CD4-positive, alpha-beta memory T cell (primary cell): ENCODE results near the gene SLC2A4RG. TPM values are rescaled to one million over a fixed set of nuclear protein-coding genes. Genes with fewer than 3 reads are reported as not detected.

ENCODE experiments used
- CTCF ChIA-PET: fragments of 350-600 bp; sonication (Branson Sonifier 250); formaldehyde crosslinking; loops from one replicate; lab custom pipeline; 2021; ENCODE audit warnings: inconsistent platforms; ENCODE audit not compliant: partially characterized antibody; lab: Charles Lee
- POLR2A ChIA-PET: fragments of 350-600 bp; sonication (Branson Sonifier 250); formaldehyde crosslinking; loops from one replicate; lab custom pipeline; 2021; ENCODE audit not compliant: partially characterized antibody; lab: Charles Lee
- DNase-seq, 5 donors: peaks; one replicate each; pipeline versions ENCODE4 v3.0.0 to v3.0.0-alpha.2; 2020 to 2022; ENCODE audit warnings: mixed read lengths in 1 of 5
- H3K27ac ChIP-seq: one replicate; pipeline ENCODE4 v1.7.0; 2013; ENCODE audit warnings: low read depth, low read length
- H3K27me3 ChIP-seq: 2 replicates; pipeline ENCODE4 v1.7.0; 2013; ENCODE audit warnings: mild to moderate bottlenecking, low read length, moderate library complexity; ENCODE audit not compliant: insufficient read depth
- H3K36me3 ChIP-seq: 2 replicates; pipeline ENCODE4 v1.7.0; 2013; ENCODE audit warnings: mild to moderate bottlenecking, low read length, moderate library complexity; ENCODE audit not compliant: insufficient read depth
- H3K4me1 ChIP-seq: 2 replicates; pipeline ENCODE4 v1.7.0; 2013; ENCODE audit warnings: mild to moderate bottlenecking, low read length, moderate library complexity; ENCODE audit not compliant: insufficient read depth
- H3K4me3 ChIP-seq, 2 donors: one replicate each; pipeline ENCODE4 v1.7.0; 2013; ENCODE audit warnings: low read length in 2 of 2, mild to moderate bottlenecking in 1 of 2
- H3K9me3 ChIP-seq, 2 donors: one replicate each; pipeline ENCODE4 v1.7.0; 2013; ENCODE audit warnings: low read length in 2 of 2, control low read depth in 1 of 2; ENCODE audit not compliant: control insufficient read depth in 1 of 2
- H3K27ac Mint-ChIP-seq, 7 donors: one replicate each; pipeline ENCODE4 v1.8.0; 2020 to 2021; ENCODE audit warnings: mixed read lengths in 7 of 7, mild to moderate bottlenecking in 6 of 7, inconsistent platforms in 3 of 7, moderate library complexity in 3 of 7
- H3K27me3 Mint-ChIP-seq, 2 donors: one replicate each; pipeline ENCODE4 v1.8.0; 2020 to 2021; ENCODE audit warnings: mixed read lengths in 2 of 2
- H3K36me3 Mint-ChIP-seq, 2 donors: one replicate each; pipeline ENCODE4 v1.8.0; 2020 to 2021; ENCODE audit warnings: mixed read lengths in 2 of 2, inconsistent platforms in 1 of 2, mild to moderate bottlenecking in 1 of 2
- H3K4me1 Mint-ChIP-seq, 4 donors: one replicate each; pipeline ENCODE4 v1.8.0; 2020 to 2021; ENCODE audit warnings: mixed read lengths in 4 of 4, mild to moderate bottlenecking in 1 of 4
- H3K4me3 Mint-ChIP-seq, 8 donors: one replicate each; pipeline ENCODE4 v1.8.0; 2020 to 2021; ENCODE audit warnings: mixed read lengths in 8 of 8, mild to moderate bottlenecking in 7 of 8, moderate library complexity in 6 of 8, inconsistent platforms in 3 of 8
- H3K9me3 Mint-ChIP-seq, 8 donors: one replicate each; pipeline ENCODE4 v1.8.0; 2020 to 2021; ENCODE audit warnings: mixed read lengths in 8 of 8, mild to moderate bottlenecking in 5 of 8, inconsistent platforms in 3 of 8, moderate library complexity in 1 of 8
- intact Hi-C: fragments of 100-400 bp; cut with micrococcal nuclease; formaldehyde crosslinking; loops from one replicate; pipeline ENCODE4 v1.15.1; 2023
- polyA plus RNA-seq, 2 donors: library from polyadenylated mRNA; unstranded; fragments of 300-500 nt; fragmentation: Illumina TruSeq; gene quantifications; one replicate each; pipeline ENCODE4 v1.2.3, GENCODE V29; 2021
- total RNA-seq, 2 experiments: library from RNA; stranded (reverse); gene quantifications; one replicate each; pipeline ENCODE4 v1.2.3, GENCODE V29; 2021

The SLC2A4RG gene
- total and polyA plus RNA-seq, 4 experiments from 2014 or later: 2.2 to 124 (median 64.5) TPM

- intact Hi-C loops: no loop called here
- Histone ChIP-seq H3K27me3 (no peaks in the 10 kb centered on the region), H3K9me3 (no peaks in the 10 kb centered on the region), H3K4me1 (no peaks in the 10 kb centered on the region), H3K27ac (no peak overlapping the region), H3K36me3 (no peaks in the 10 kb centered on the region), H3K4me3 (no peak overlapping the region)
- POLR2A ChIA-PET: no interaction called here
- H3K9me3 Mint-ChIP-seq: no peaks in the 10 kb centered on the region
- H3K36me3 Mint-ChIP-seq: no peaks in the 10 kb centered on the region
- peaks cover 7% of the 10 kb centered on the region in 2 donors for H3K27me3 Mint-ChIP-seq
- H3K4me3 Mint-ChIP-seq: no peak overlapping the region
- peaks cover 0 to 1% (median under 1%) of the 10 kb centered on the region in 4 donors for H3K4me1 Mint-ChIP-seq
- H3K27ac Mint-ChIP-seq: no peak overlapping the region
- CTCF ChIA-PET: interaction anchor here (1.0 to 1.3 kb wide), 2 partner anchors 11 to 295 kb away, joined by 3 read pairs; no protein-coding TSS in a partner anchor
- DNase-seq: no peak
Observed at GRCh38 chr20:63791497-63792156, 52.1 kb downstream of the SLC2A4RG start.

- Mint-ChIP-seq H3K4me1 (peaks cover 0 to 1% (median 0%) of the 10 kb centered on the region in 4 donors), H3K9me3 (no peaks in the 10 kb centered on the region), H3K27ac (no peak overlapping the region), H3K36me3 (no peaks in the 10 kb centered on the region), H3K4me3 (no peak overlapping the region), H3K27me3 (peaks cover 7% of the 10 kb centered on the region in 2 donors)
- Histone ChIP-seq H3K4me1 (no peaks in the 10 kb centered on the region), H3K27me3 (no peaks in the 10 kb centered on the region), H3K27ac (no peak overlapping the region), H3K9me3 (no peaks in the 10 kb centered on the region), H3K36me3 (no peaks in the 10 kb centered on the region), H3K4me3 (no peak overlapping the region)
- POLR2A ChIA-PET: no interaction called here
- CTCF ChIA-PET: interaction anchor here (3.4 kb wide), 1 partner anchor 7 kb away, joined by 21 read pairs; no protein-coding TSS in a partner anchor
- DNase-seq: no peak
- intact Hi-C loops: no loop called here
Observed at GRCh38 chr20:63792866-63793265, 53.3 kb downstream of the SLC2A4RG start.

Other genes starting within 250 kb of the SLC2A4RG start
- under 1 TPM; 0.36 to 0.81 TPM for gene EEF1A2, start 240.7 kb upstream of the SLC2A4RG start, total RNA-seq
- not detected for gene EEF1A2, start 240.7 kb upstream of the SLC2A4RG start, polyA plus RNA-seq
- gene PPDPF, start 219.0 kb upstream of the SLC2A4RG start, total RNA-seq: 100 to 1,000 TPM; 208 to 229 TPM
- gene PPDPF, start 219.0 kb upstream of the SLC2A4RG start, polyA plus RNA-seq: 100 to 1,000 TPM in 1 of 2 donors, 10 to 100 TPM in 1; 29.4 to 152 TPM
- not detected for gene PTK6, start 202.4 kb upstream of the SLC2A4RG start, total RNA-seq
- gene PTK6, start 202.4 kb upstream of the SLC2A4RG start, polyA plus RNA-seq: under 1 TPM; 0.31 to 0.59 TPM
- gene SRMS, start 192.0 kb upstream of the SLC2A4RG start, total RNA-seq: not detected
- gene SRMS, start 192.0 kb upstream of the SLC2A4RG start, polyA plus RNA-seq: not detected
- gene FNDC11, start 185.6 kb upstream of the SLC2A4RG start, total RNA-seq: 1 to 10 TPM in 1 of 2 experiments, under 1 TPM in 1; 0.38 to 1.2 TPM
- 1 to 10 TPM in 1 of 2 donors, under 1 TPM in 1; 0.41 to 1.5 TPM for gene FNDC11, start 185.6 kb upstream of the SLC2A4RG start, polyA plus RNA-seq
- gene HELZ2, start 165.5 kb upstream of the SLC2A4RG start, total RNA-seq: 10 to 100 TPM; 39.6 to 45.4 TPM
- 1 to 10 TPM; 2.0 to 6.4 TPM for gene HELZ2, start 165.5 kb upstream of the SLC2A4RG start, polyA plus RNA-seq
- gene GMEB2, start 112.7 kb upstream of the SLC2A4RG start, total RNA-seq: 10 to 100 TPM; 24.4 to 26.4 TPM
- gene GMEB2, start 112.7 kb upstream of the SLC2A4RG start, polyA plus RNA-seq: 10 to 100 TPM in 1 of 2 donors, 1 to 10 TPM in 1; 4.5 to 16.6 TPM
- 100 to 1,000 TPM; 110 to 120 TPM for gene STMN3, start 86.4 kb upstream of the SLC2A4RG start, total RNA-seq
- gene STMN3, start 86.4 kb upstream of the SLC2A4RG start, polyA plus RNA-seq: 10 to 100 TPM; 18.9 to 30.5 TPM
- gene RTEL1, start 81.5 kb upstream of the SLC2A4RG start, total RNA-seq: 10 to 100 TPM; 30.9 to 36.0 TPM
- gene RTEL1, start 81.5 kb upstream of the SLC2A4RG start, polyA plus RNA-seq: 1 to 10 TPM; 1.3 to 5.4 TPM
- gene TNFRSF6B, start 43.1 kb upstream of the SLC2A4RG start, total RNA-seq: not detected
- gene TNFRSF6B, start 43.1 kb upstream of the SLC2A4RG start, polyA plus RNA-seq: not detected
- 10 to 100 TPM; 85.6 to 92.0 TPM for gene ARFRP1, start 31.8 kb upstream of the SLC2A4RG start, total RNA-seq
- gene ARFRP1, start 31.8 kb upstream of the SLC2A4RG start, polyA plus RNA-seq: 10 to 100 TPM; 65.5 to 66.3 TPM
- gene ZGPAT, start 31.7 kb upstream of the SLC2A4RG start, total RNA-seq: 10 to 100 TPM; 51.8 to 55.3 TPM
- gene ZGPAT, start 31.7 kb upstream of the SLC2A4RG start, polyA plus RNA-seq: 10 to 100 TPM; 34.6 to 69.5 TPM
- 100 to 1,000 TPM; 162 to 169 TPM for gene LIME1, start 3.1 kb upstream of the SLC2A4RG start, total RNA-seq
- gene LIME1, start 3.1 kb upstream of the SLC2A4RG start, polyA plus RNA-seq: 100 to 1,000 TPM; 297 to 324 TPM
- under 1 TPM; 0.28 to 0.87 TPM for gene ZBTB46, start 91.5 kb downstream of the SLC2A4RG start, total RNA-seq
- gene ZBTB46, start 91.5 kb downstream of the SLC2A4RG start, polyA plus RNA-seq: under 1 TPM in 1 of 2 donors, not detected in 1; 0.09 TPM
- not detected for gene ABHD16B, start 121.7 kb downstream of the SLC2A4RG start, total RNA-seq
- not detected for gene ABHD16B, start 121.7 kb downstream of the SLC2A4RG start, polyA plus RNA-seq
- 10 to 100 TPM; 44.4 to 44.9 TPM for gene TPD52L2, start 125.5 kb downstream of the SLC2A4RG start, total RNA-seq
- 10 to 100 TPM; 66.4 to 76.1 TPM for gene TPD52L2, start 125.5 kb downstream of the SLC2A4RG start, polyA plus RNA-seq
- 10 to 100 TPM; 53.3 to 54.4 TPM for gene DNAJC5, start 155.3 kb downstream of the SLC2A4RG start, total RNA-seq
- gene DNAJC5, start 155.3 kb downstream of the SLC2A4RG start, polyA plus RNA-seq: 1 to 10 TPM; 4.9 to 9.2 TPM
- 10 to 100 TPM; 53.7 to 55.1 TPM for gene UCKL1, start 216.6 kb downstream of the SLC2A4RG start, total RNA-seq
- gene UCKL1, start 216.6 kb downstream of the SLC2A4RG start, polyA plus RNA-seq: 10 to 100 TPM; 26.2 to 31.8 TPM
- gene ZNF512B, start 230.2 kb downstream of the SLC2A4RG start, total RNA-seq: 10 to 100 TPM; 20.7 to 22.0 TPM
- gene ZNF512B, start 230.2 kb downstream of the SLC2A4RG start, polyA plus RNA-seq: 1 to 10 TPM in 1 of 2 donors, under 1 TPM in 1; 0.20 to 1.7 TPM
- 1 to 10 TPM; 7.4 to 7.5 TPM for gene SAMD10, start 239.9 kb downstream of the SLC2A4RG start, total RNA-seq
- 10 to 100 TPM in 1 of 2 donors, 1 to 10 TPM in 1; 9.7 to 13.0 TPM for gene SAMD10, start 239.9 kb downstream of the SLC2A4RG start, polyA plus RNA-seq
- 10 to 100 TPM; 86.4 to 88.7 TPM for gene PRPF6, start 241.4 kb downstream of the SLC2A4RG start, total RNA-seq
- gene PRPF6, start 241.4 kb downstream of the SLC2A4RG start, polyA plus RNA-seq: 100 to 1,000 TPM in 1 of 2 donors, 10 to 100 TPM in 1; 63.8 to 101 TPM